Upper lobe of left lung (tissue), 6 donors: Measurements from ENCODE around the gene TMA7B. TPM values are rescaled to one million over a fixed set of nuclear protein-coding genes. Genes with fewer than 3 reads are reported as not detected.

ENCODE experiments used
- ATAC-seq, 2 donors: fragments of 200-7000 bp; cut with Tn5 transposase; one replicate each; pipeline ENCODE4 v1.9.1; 2022; ENCODE audit warnings: mild to moderate bottlenecking in 2 of 2, moderate library complexity in 2 of 2; ENCODE audit not compliant: low FRiP score in 2 of 2
- DNase-seq, 2 donors: peaks; one replicate each; pipeline ENCODE4 v3.0.0-alpha.2; 2019 to 2020
- H3K27ac ChIP-seq, 4 donors: fragments of 200-600 bp; sonication (generic); one replicate each; pipeline ENCODE4 v1.5.1; 2016 to 2019
- H3K27me3 ChIP-seq, 4 donors: fragments of 200-600 bp; sonication (generic); one replicate each; pipeline ENCODE4 v1.5.1; 2017 to 2019
- H3K36me3 ChIP-seq, 4 donors: fragments of 200-600 bp; sonication (generic); one replicate each; pipeline ENCODE4 v1.5.1; 2016 to 2019
- H3K4me1 ChIP-seq, 4 donors: fragments of 200-600 bp; sonication (generic); one replicate each; pipeline ENCODE4 v1.5.1; 2018 to 2019
- H3K4me3 ChIP-seq, 4 donors: fragments of 200-600 bp; sonication (generic); one replicate each; pipeline ENCODE4 v1.5.1; 2017 to 2019; ENCODE audit warnings: mild to moderate bottlenecking in 2 of 4, moderate library complexity in 1 of 4
- H3K9me3 ChIP-seq, 4 donors: fragments of 200-600 bp; sonication (generic); one replicate each; pipeline ENCODE4 v1.5.1; 2018 to 2019
- CTCF ChIP-seq, 6 experiments: fragments of 450-650 bp in 4 of 6; fragments of 200-600 bp in 2 of 6; sonication (generic) in 2 of 6; IDR thresholded peaks; one replicate each; pipeline ENCODE4 v1.5.1; 2016 to 2019; ENCODE audit warnings: antibody characterized with exemption in 6 of 6
- EP300 ChIP-seq, 4 donors: sonication (generic); formaldehyde crosslinking; IDR thresholded peaks; one replicate each; pipeline ENCODE4 v1.5.1; 2017; ENCODE audit warnings: antibody characterized with exemption in 4 of 4, control low read depth in 2 of 4
- POLR2A ChIP-seq, 4 donors: fragments of 450-650 bp; IDR thresholded peaks; one replicate each; pipeline ENCODE4 v1.5.1; 2016 to 2017; ENCODE audit warnings: antibody characterized with exemption in 4 of 4, mild to moderate bottlenecking in 2 of 4
- POLR2AphosphoS5 ChIP-seq, 2 donors: sonication (generic); formaldehyde crosslinking; IDR thresholded peaks; one replicate each; pipeline ENCODE4 v1.5.1; 2017; ENCODE audit warnings: antibody characterized with exemption in 2 of 2
- WGBS, 2 donors: methylation state at CpG; one replicate each; pipeline ENCODE4 v1.1.5; 2017 to 2018; 5-methylcytosine and 5-hydroxymethylcytosine counted together
- total RNA-seq, 6 donors: library from RNA; depleted of rRNA in 4 of 6; stranded (reverse); fragments of >200 nt in 4 of 6; gene quantifications; one replicate each; pipeline versions ENCODE4 v1.1.0 to v1.2.1, GENCODE V29; 2016 to 2021
- donor health status: DM: no; HTN: no; CAD: no; lungs with moderate emphysema.
- donor health status: DM: no; HTN: yes; CAD: no; lungs with severe emphysema.

TMA7B gene
- total RNA-seq, 6 donors from 2014 or later: 0.24 to 2.3 (median 0.76) TPM; not detected in 1

- WGBS, 2 donors: 68 to 74% methylated on average over 9 of the region's 9 CpGs
- no peak overlapping the region for H3K4me3 ChIP-seq
- no peak for ATAC-seq
- H3K36me3 ChIP-seq: no peaks in the 10 kb centered on the region
- no peak for DNase-seq
- no peaks in the 10 kb centered on the region for H3K9me3 ChIP-seq
- H3K27ac ChIP-seq: no peak overlapping the region
- no peaks in the 10 kb centered on the region for H3K27me3 ChIP-seq
- no peak for TF ChIP-seq POLR2A (IDR thresholded peaks at IDR 0.05)
- no peak for TF ChIP-seq POLR2AphosphoS5 (IDR thresholded peaks at IDR 0.05)
- no peak for TF ChIP-seq CTCF (IDR thresholded peaks at IDR 0.05)
- TF ChIP-seq EP300 (IDR thresholded peaks at IDR 0.05): no peak
- no peaks in the 10 kb centered on the region for H3K4me1 ChIP-seq
These were observed 19.4 kb upstream of the TMA7B start for GRCh38 chr22:39940757-39941305.

- no peak for TF ChIP-seq EP300 (IDR thresholded peaks at IDR 0.05)
- no peak for ATAC-seq
- Histone ChIP-seq H3K36me3 (no peaks in the 10 kb centered on the region), H3K4me1 (peaks cover under 1 to 6% (median 3%) of the 10 kb centered on the region in 4 donors), H3K27ac (no peak overlapping the region), H3K9me3 (no peaks in the 10 kb centered on the region), H3K4me3 (no peak overlapping the region), H3K27me3 (no peaks in the 10 kb centered on the region)
- 76 to 84% methylated on average over 2 of the region's 2 CpGs for WGBS, 2 donors
- no peak for DNase-seq
These were observed 18.6 kb upstream of the TMA7B start for GRCh38 chr22:39941601-39942000.

GRCh38 chr22:39942439-39943230 is 17.6 kb upstream of the TMA7B start:
- H3K27me3 ChIP-seq: no peaks in the 10 kb centered on the region
- 83 to 93% methylated on average over 8 of the region's 8 CpGs for WGBS, 2 donors
- H3K27ac ChIP-seq: no peak overlapping the region
- no peak for TF ChIP-seq POLR2A (IDR thresholded peaks at IDR 0.05)
- no peak for TF ChIP-seq EP300 (IDR thresholded peaks at IDR 0.05)
- no peak for TF ChIP-seq POLR2AphosphoS5 (IDR thresholded peaks at IDR 0.05)
- no peak for TF ChIP-seq CTCF (IDR thresholded peaks at IDR 0.05)
- DNase-seq: no peak
- H3K4me1 ChIP-seq: peaks cover 8 to 15% (median 13%) of the 10 kb centered on the region in 4 donors
- H3K9me3 ChIP-seq: no peaks in the 10 kb centered on the region
- no peak overlapping the region for H3K4me3 ChIP-seq
- no peak for ATAC-seq
- H3K36me3 ChIP-seq: no peaks in the 10 kb centered on the region

GRCh38 chr22:39943337-39943736 is 16.9 kb upstream of the TMA7B start:
- ATAC-seq (no peak), DNase-seq (no peak)
- Histone ChIP-seq H3K27ac (no peak overlapping the region), H3K36me3 (no peaks in the 10 kb centered on the region), H3K27me3 (no peaks in the 10 kb centered on the region), H3K9me3 (no peaks in the 10 kb centered on the region), H3K4me3 (no peak overlapping the region), H3K4me1 (peaks cover 8 to 19% (median 15%) of the 10 kb centered on the region in 4 donors)
- 75 to 90% methylated on average over 5 of the region's 5 CpGs for WGBS, 2 donors
- TF ChIP-seq POLR2A (IDR thresholded peaks at IDR 0.05) (no peak), EP300 (IDR thresholded peaks at IDR 0.05) (no peak), POLR2AphosphoS5 (IDR thresholded peaks at IDR 0.05) (no peak), CTCF (IDR thresholded peaks at IDR 0.05) (no peak)

GRCh38 chr22:39943953-39944872 is 16.0 kb upstream of the TMA7B start:
- no peaks in the 10 kb centered on the region for H3K36me3 ChIP-seq
- H3K4me3 ChIP-seq: no peak overlapping the region
- no peak for ATAC-seq
- H3K27me3 ChIP-seq: no peaks in the 10 kb centered on the region
- TF ChIP-seq CTCF (IDR thresholded peaks at IDR 0.05) (no peak), POLR2A (IDR thresholded peaks at IDR 0.05) (no peak), POLR2AphosphoS5 (IDR thresholded peaks at IDR 0.05) (no peak)
- 82 to 87% methylated on average over 11 of the region's 11 CpGs for WGBS, 2 donors
- H3K27ac ChIP-seq: no peak overlapping the region
- no peaks in the 10 kb centered on the region for H3K9me3 ChIP-seq
- no peak for DNase-seq
- H3K4me1 ChIP-seq: peaks cover 8 to 19% (median 15%) of the 10 kb centered on the region in 4 donors
